WTC11 (cell line): ENCODE data around the gene EPHA4. TPM values are rescaled to one million over a fixed set of nuclear protein-coding genes. Genes with fewer than 3 reads are reported as not detected.

Source experiments
- ATAC-seq: fragments of 200-7000 bp; cut with Tn5 transposase; 2 replicates; pipeline ENCODE4 v1.10.0; 2021; ENCODE audit warnings: mild to moderate bottlenecking, moderate library complexity
- CTCF ChIA-PET: fragments of 300-600 bp; sonication (Branson Sonifier 250); formaldehyde crosslinking; loops from one replicate; lab custom pipeline; 2021; ENCODE audit warnings: antibody characterized with exemption; lab: Charles Lee
- POLR2A ChIA-PET: fragments of 350-600 bp; sonication (Branson Sonifier 250); formaldehyde crosslinking; loops from one replicate; lab custom pipeline; 2021; ENCODE audit warnings: antibody characterized with exemption; lab: Charles Lee
- DNase-seq: peaks from one replicate; pipeline ENCODE4 v3.0.0; 2021; ENCODE audit warnings: low spot score
- H3K27ac Mint-ChIP-seq: 2 replicates; pipeline ENCODE4 v1.8.0; 2021; ENCODE audit warnings: mixed read lengths
- H3K27me3 Mint-ChIP-seq: 2 replicates; pipeline ENCODE4 v1.8.0; 2021; ENCODE audit warnings: low read depth, mild to moderate bottlenecking, moderate library complexity, mixed read lengths
- H3K36me3 Mint-ChIP-seq: 2 replicates; pipeline ENCODE4 v1.8.0; 2021; ENCODE audit warnings: mixed read lengths
- H3K4me1 Mint-ChIP-seq: 2 replicates; pipeline ENCODE4 v1.8.0; 2022; ENCODE audit warnings: mixed read lengths
- H3K4me3 Mint-ChIP-seq: 2 replicates; pipeline ENCODE4 v1.8.0; 2021; ENCODE audit warnings: mild to moderate bottlenecking, moderate library complexity, mixed read lengths
- H3K9me3 Mint-ChIP-seq: 2 replicates; pipeline ENCODE4 v1.8.0; 2021; ENCODE audit warnings: mixed read lengths
- AR ChIP-seq: fragments of 250-450 bp; sonication (Bioruptor Pico); IDR thresholded peaks from 2 replicates; pipeline ENCODE4 v1.9.0; 2021; ENCODE audit warnings: mild to moderate bottlenecking
- CDX4 ChIP-seq: fragments of 250-450 bp; sonication (Bioruptor Pico); IDR thresholded peaks from 2 replicates; pipeline ENCODE4 v1.9.0; 2021; ENCODE audit warnings: moderate library complexity, mild to moderate bottlenecking, inconsistent platforms, borderline replicate concordance
- ERG ChIP-seq: fragments of 250-450 bp; sonication (Bioruptor Pico); IDR thresholded peaks from 2 replicates; pipeline ENCODE4 v1.8.0; 2021; ENCODE audit warnings: mild to moderate bottlenecking
- FOXK1 ChIP-seq: sonication (generic); formaldehyde crosslinking; IDR thresholded peaks from 2 replicates; pipeline ENCODE4 v1.8.0; 2022; ENCODE audit warnings: mild to moderate bottlenecking, moderate library complexity, missing genetic modification reagents
- GABPB1 ChIP-seq: sonication (generic); formaldehyde crosslinking; IDR thresholded peaks from 2 replicates; pipeline ENCODE4 v1.8.1; 2023; ENCODE audit warnings: mild to moderate bottlenecking, missing genetic modification reagents
- HMGA2 ChIP-seq: fragments of 250-450 bp; sonication (Bioruptor Pico); IDR thresholded peaks from 2 replicates; pipeline ENCODE4 v1.4.0; 2021; ENCODE audit warnings: mild to moderate bottlenecking, moderate library complexity
- MYBL2 ChIP-seq: sonication (generic); formaldehyde crosslinking; IDR thresholded peaks from 2 replicates; pipeline ENCODE4 v1.8.1; 2023; ENCODE audit warnings: mild to moderate bottlenecking, moderate library complexity, missing genetic modification reagents
- NFE2L1 ChIP-seq: sonication (generic); formaldehyde crosslinking; IDR thresholded peaks from 2 replicates; pipeline ENCODE4 v1.8.1; 2023; ENCODE audit warnings: missing genetic modification reagents
- NFYB ChIP-seq: sonication (generic); formaldehyde crosslinking; conservative IDR thresholded peaks from 2 replicates; pipeline ENCODE4 v1.8.0; 2022; ENCODE audit warnings: low read depth, missing genetic modification reagents
- RELA ChIP-seq: sonication (generic); formaldehyde crosslinking; IDR thresholded peaks from 2 replicates; pipeline ENCODE4 v1.8.1; 2022; ENCODE audit warnings: missing genetic modification reagents, mild to moderate bottlenecking, borderline replicate concordance
- STAT6 ChIP-seq: sonication (generic); formaldehyde crosslinking; conservative IDR thresholded peaks from 2 replicates; pipeline ENCODE4 v1.8.1; 2023; ENCODE audit warnings: mild to moderate bottlenecking, low read depth, missing genetic modification reagents, moderate library complexity
- TCF7 ChIP-seq: sonication (generic); formaldehyde crosslinking; IDR thresholded peaks from 2 replicates; pipeline ENCODE4 v1.8.0; 2022; ENCODE audit warnings: mild to moderate bottlenecking, low read depth, missing genetic modification reagents, moderate library complexity
- ZNF263 ChIP-seq: sonication (generic); formaldehyde crosslinking; IDR thresholded peaks from 2 replicates; pipeline ENCODE4 v1.8.1; 2022; ENCODE audit warnings: low read depth, mild to moderate bottlenecking, moderate library complexity, missing genetic modification reagents
- ZNF317 ChIP-seq: sonication (generic); formaldehyde crosslinking; IDR thresholded peaks from 2 replicates; pipeline ENCODE4 v1.8.1; 2023; ENCODE audit warnings: low read depth, mild to moderate bottlenecking, moderate library complexity, missing genetic modification reagents, borderline replicate concordance
- ZNF396 ChIP-seq: fragments of 250-450 bp; sonication (Bioruptor Pico); IDR thresholded peaks from 2 replicates; pipeline ENCODE4 v1.8.0; 2021; ENCODE audit warnings: mild to moderate bottlenecking, moderate library complexity, borderline replicate concordance
- ZNF512 ChIP-seq: sonication (generic); formaldehyde crosslinking; IDR thresholded peaks from 2 replicates; pipeline ENCODE4 v1.8.1; 2022; ENCODE audit warnings: missing genetic modification reagents, borderline replicate concordance
- ZNF671 ChIP-seq: fragments of 250-450 bp; sonication (Bioruptor Pico); IDR thresholded peaks from 2 replicates; pipeline ENCODE4 v1.8.0; 2021; ENCODE audit warnings: mild to moderate bottlenecking
- total RNA-seq: library from RNA; stranded (reverse); gene quantifications from 3 replicates; pipeline ENCODE4 v1.2.3, GENCODE V29; 2021
- TF ChIP-seq, protein P1 (sequence below): sonication (generic); formaldehyde crosslinking; IDR thresholded peaks from 2 replicates; pipeline ENCODE4 v1.8.1; 2023; ENCODE audit warnings: mild to moderate bottlenecking, missing genetic modification reagents, borderline replicate concordance
- TF ChIP-seq, protein P2 (sequence below): sonication (generic); formaldehyde crosslinking; IDR thresholded peaks from 2 replicates; pipeline ENCODE4 v1.8.1; 2023; ENCODE audit warnings: mild to moderate bottlenecking, missing genetic modification reagents, moderate library complexity

The EPHA4 gene
- total RNA-seq, 1 experiment from 2014 or later: 11.0 TPM

DNA sequence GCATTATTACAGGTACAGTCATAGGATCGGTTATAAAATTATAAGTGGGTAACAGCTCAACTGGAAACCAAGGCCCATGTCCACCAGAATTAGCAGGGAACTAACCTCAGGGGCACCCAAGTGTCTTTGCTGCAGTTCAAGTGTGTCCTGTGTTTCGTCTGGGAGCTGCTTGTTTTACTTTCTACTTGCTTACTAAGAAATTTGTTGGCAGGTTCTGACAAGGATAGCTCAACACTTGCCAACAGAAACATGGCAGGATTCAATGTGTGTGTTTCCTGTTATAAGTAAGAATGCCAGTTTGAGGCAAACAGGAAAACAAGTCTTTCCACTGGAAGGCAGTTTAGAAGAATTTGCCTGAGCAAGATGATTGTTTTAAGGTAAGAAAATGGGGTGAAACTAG, 104.5 kb downstream of the EPHA4 start (continued):
- TF ChIP-seq AR (CRISPR knock-in tag): no peak
- no peak for TF ChIP-seq STAT6 (CRISPR knock-in tag)
- TF ChIP-seq TCF7 (CRISPR knock-in tag): no peak
- TF ChIP-seq ZNF317 (CRISPR knock-in tag): no peak
- no peak for TF ChIP-seq ZNF671 (CRISPR knock-in tag)
- no peak for TF ChIP-seq NFYB (CRISPR knock-in tag)
- TF ChIP-seq, protein P1, sequence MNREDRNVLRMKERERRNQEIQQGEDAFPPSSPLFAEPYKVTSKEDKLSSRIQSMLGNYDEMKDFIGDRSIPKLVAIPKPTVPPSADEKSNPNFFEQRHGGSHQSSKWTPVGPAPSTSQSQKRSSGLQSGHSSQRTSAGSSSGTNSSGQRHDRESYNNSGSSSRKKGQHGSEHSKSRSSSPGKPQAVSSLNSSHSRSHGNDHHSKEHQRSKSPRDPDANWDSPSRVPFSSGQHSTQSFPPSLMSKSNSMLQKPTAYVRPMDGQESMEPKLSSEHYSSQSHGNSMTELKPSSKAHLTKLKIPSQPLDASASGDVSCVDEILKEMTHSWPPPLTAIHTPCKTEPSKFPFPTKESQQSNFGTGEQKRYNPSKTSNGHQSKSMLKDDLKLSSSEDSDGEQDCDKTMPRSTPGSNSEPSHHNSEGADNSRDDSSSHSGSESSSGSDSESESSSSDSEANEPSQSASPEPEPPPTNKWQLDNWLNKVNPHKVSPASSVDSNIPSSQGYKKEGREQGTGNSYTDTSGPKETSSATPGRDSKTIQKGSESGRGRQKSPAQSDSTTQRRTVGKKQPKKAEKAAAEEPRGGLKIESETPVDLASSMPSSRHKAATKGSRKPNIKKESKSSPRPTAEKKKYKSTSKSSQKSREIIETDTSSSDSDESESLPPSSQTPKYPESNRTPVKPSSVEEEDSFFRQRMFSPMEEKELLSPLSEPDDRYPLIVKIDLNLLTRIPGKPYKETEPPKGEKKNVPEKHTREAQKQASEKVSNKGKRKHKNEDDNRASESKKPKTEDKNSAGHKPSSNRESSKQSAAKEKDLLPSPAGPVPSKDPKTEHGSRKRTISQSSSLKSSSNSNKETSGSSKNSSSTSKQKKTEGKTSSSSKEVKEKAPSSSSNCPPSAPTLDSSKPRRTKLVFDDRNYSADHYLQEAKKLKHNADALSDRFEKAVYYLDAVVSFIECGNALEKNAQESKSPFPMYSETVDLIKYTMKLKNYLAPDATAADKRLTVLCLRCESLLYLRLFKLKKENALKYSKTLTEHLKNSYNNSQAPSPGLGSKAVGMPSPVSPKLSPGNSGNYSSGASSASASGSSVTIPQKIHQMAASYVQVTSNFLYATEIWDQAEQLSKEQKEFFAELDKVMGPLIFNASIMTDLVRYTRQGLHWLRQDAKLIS (CRISPR knock-in tag): no peak

GRCh38 chr2:221466744-221467143, 105.4 kb downstream of the EPHA4 start:
- ChIA-PET POLR2A (no interaction called here), CTCF (no interaction called here)
- H3K9me3 Mint-ChIP-seq: no peaks in the 10 kb centered on the region
- H3K36me3 Mint-ChIP-seq: no peaks in the 10 kb centered on the region
- no peak overlapping the region for H3K4me3 Mint-ChIP-seq
- H3K27ac Mint-ChIP-seq: no peak overlapping the region
- TF ChIP-seq MYBL2 (CRISPR knock-in tag): no peak
- no peak for TF ChIP-seq RELA (CRISPR knock-in tag)
- no peak for TF ChIP-seq ZNF263 (CRISPR knock-in tag)
- no peak for TF ChIP-seq HMGA2
- TF ChIP-seq CDX4 (CRISPR knock-in tag): no peak
- TF ChIP-seq NFE2L1 (CRISPR knock-in tag): no peak
- DNase-seq (no peak), ATAC-seq (no peak)
- H3K27me3 Mint-ChIP-seq: peaks cover 89% of the 10 kb centered on the region
- H3K4me1 Mint-ChIP-seq: peaks cover 32% of the 10 kb centered on the region

DNA sequence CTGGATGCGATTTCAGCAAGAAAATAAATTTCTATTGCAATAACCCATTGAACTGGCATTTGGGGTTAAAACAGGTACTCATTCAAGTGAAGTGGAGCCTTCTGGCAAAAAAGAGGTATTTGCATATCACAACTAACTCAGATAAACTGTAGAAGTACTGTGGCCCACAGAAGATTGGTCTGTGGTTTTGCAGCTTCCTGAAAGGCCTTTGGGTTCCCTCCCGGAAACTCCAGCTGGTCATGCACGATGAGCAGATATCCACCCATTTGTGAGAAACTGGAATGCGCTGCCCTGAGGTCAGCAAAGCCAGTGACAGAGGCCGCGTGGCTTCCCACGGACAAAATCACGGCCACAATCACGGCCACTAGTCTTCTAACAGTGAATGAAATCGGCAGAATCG, 106.3 kb downstream of the EPHA4 start:
- H3K27ac Mint-ChIP-seq: no peak overlapping the region
- TF ChIP-seq ZNF512 (CRISPR knock-in tag) (no peak), FOXK1 (CRISPR knock-in tag) (no peak), GABPB1 (no peak), NFE2L1 (CRISPR knock-in tag) (no peak), ERG (CRISPR knock-in tag) (no peak), ZNF396 (CRISPR knock-in tag) (no peak)
- TF ChIP-seq, protein P2, sequence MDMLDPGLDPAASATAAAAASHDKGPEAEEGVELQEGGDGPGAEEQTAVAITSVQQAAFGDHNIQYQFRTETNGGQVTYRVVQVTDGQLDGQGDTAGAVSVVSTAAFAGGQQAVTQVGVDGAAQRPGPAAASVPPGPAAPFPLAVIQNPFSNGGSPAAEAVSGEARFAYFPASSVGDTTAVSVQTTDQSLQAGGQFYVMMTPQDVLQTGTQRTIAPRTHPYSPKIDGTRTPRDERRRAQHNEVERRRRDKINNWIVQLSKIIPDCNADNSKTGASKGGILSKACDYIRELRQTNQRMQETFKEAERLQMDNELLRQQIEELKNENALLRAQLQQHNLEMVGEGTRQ: no peak
- TF ChIP-seq, all 79 proteins: peak for 0
- CTCF ChIA-PET: interaction anchor here (0.5 kb wide), 1 partner anchor 357 kb away, joined by 3 read pairs; no protein-coding TSS in a partner anchor
- POLR2A ChIA-PET: no interaction called here
- Mint-ChIP-seq H3K27me3 (peaks cover 79% of the 10 kb centered on the region), H3K9me3 (no peaks in the 10 kb centered on the region), H3K4me3 (no peak overlapping the region), H3K36me3 (no peaks in the 10 kb centered on the region), H3K4me1 (peaks cover 32% of the 10 kb centered on the region)
- DNase-seq (no peak), ATAC-seq (no peak)
